SH-SY5Y (cell line): ENCODE results near the gene TPT1.

Experiments used
- GATA2 ChIP-seq: IDR thresholded peaks from 2 replicates; pipeline ENCODE4 v1.6.1; 2011; ENCODE audit warnings: mild to moderate bottlenecking, low read depth, low read length
- GATA3 ChIP-seq: IDR thresholded peaks from 2 replicates; pipeline ENCODE4 v1.6.1; 2011; ENCODE audit warnings: low read depth, mild to moderate bottlenecking, low read length, moderate library complexity

TPT1 gene

GRCh38 chr13:45336025-45336800 is 4.8 kb downstream of the TPT1 start:
- no peak for TF ChIP-seq GATA2
- TF ChIP-seq GATA3, result no peak

- TF ChIP-seq GATA2, result no peak
- no peak for TF ChIP-seq GATA3
Observed at GRCh38 chr13:45335397-45336024, 5.5 kb downstream of the TPT1 start.

GRCh38 chr13:45333977-45334922 is 6.7 kb downstream of the TPT1 start:
- TF ChIP-seq GATA3 (no peak), GATA2 (no peak)

- no peak for TF ChIP-seq GATA3
- TF ChIP-seq GATA2, result no peak
Observed at GRCh38 chr13:45333251-45333976, 7.6 kb downstream of the TPT1 start.

- TF ChIP-seq GATA2 (no peak), GATA3 (no peak)
Observed at GRCh38 chr13:45332831-45333219, 8.2 kb downstream of the TPT1 start.

- TF ChIP-seq GATA3 (no peak), GATA2 (no peak)
Observed at GRCh38 chr13:45332036-45332830, 8.8 kb downstream of the TPT1 start.

GRCh38 chr13:45331692-45332035 is 9.3 kb downstream of the TPT1 start:
- TF ChIP-seq GATA2 (no peak), GATA3 (no peak)

- no peak for TF ChIP-seq GATA3
- no peak for TF ChIP-seq GATA2
Observed at GRCh38 chr13:45331123-45331619, 9.8 kb downstream of the TPT1 start.

- TF ChIP-seq GATA3 (no peak), GATA2 (no peak)
Observed at GRCh38 chr13:45328661-45329111, 12.3 kb downstream of the TPT1 start.

GRCh38 chr13:45327253-45327955 is 13.6 kb downstream of the TPT1 start:
- no peak for TF ChIP-seq GATA2
- no peak for TF ChIP-seq GATA3

- TF ChIP-seq GATA3, result no peak
Observed at GRCh38 chr13:45325806-45326205, 15.2 kb downstream of the TPT1 start.

- TF ChIP-seq GATA2, result no peak
- TF ChIP-seq GATA3, result no peak
Observed at GRCh38 chr13:45320876-45321629, 19.9 kb downstream of the TPT1 start.
